ENCODE results near the gene S100A6. TPM values are rescaled to one million over a fixed set of nuclear protein-coding genes. Genes with fewer than 3 reads are reported as not detected.

The S100A6 gene
- total RNA-seq, 1 experiment from 2014 or later: 19.2 TPM

DNA sequence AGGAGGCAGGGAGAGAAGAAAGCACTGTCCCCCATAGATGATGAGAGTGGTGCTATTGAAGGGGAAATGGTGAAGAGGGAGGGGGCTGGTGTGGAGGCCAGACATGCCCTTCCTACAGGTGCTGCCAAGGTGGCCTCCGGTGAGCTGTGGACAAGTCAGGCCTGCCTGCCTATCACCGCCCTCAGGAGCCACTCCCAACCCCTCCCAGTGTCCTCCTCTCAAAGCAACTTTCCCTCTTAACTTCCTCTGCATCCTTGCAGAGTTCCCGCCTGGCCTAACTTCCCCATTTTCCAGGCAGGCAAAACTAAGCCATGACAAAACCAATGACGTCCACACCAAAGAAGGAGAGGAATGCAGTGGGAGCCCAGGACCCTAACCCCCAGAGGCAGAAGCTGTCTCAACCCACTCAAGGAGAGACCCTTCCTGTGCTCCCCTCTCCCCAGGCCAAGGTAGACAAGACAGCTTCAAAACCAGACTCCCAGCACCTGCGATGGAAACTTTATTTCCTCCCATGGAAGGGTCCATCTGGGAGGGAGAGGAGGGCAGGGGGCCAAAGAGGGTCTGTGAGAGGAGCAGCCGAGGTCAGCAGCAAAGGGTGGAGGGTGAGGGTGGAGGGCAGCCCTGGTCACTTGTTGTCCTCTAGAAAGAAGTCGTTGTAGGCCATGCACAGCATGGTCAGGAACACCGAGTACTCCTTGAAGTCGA, 1.0 kb upstream of the S100A6 start:
- H3K27ac Mint-ChIP-seq: no peak overlapping the region
- CTCF ChIA-PET: interaction anchor here (0.8 to 10.8 kb wide), 9 partner anchors 8 to 91 kb away, joined by 3 to 188 read pairs (median 5); partner anchors contain the start of genes S100A1, S100A13, S100A2 and S100A4
- H3K36me3 Mint-ChIP-seq: no peaks in the 10 kb centered on the region
- no peak for ATAC-seq
- POLR2A ChIA-PET: interaction anchor here (0.9 kb wide), 1 partner anchor 16 kb away, joined by 3 read pairs; no protein-coding TSS in a partner anchor
- H3K27me3 Mint-ChIP-seq (ENCODE audit: low read depth): peaks cover 41% of the 10 kb centered on the region
- no peaks in the 10 kb centered on the region for H3K9me3 Mint-ChIP-seq
- H3K4me1 Mint-ChIP-seq: peaks cover 50% of the 10 kb centered on the region
- TF ChIP-seq, protein P1, sequence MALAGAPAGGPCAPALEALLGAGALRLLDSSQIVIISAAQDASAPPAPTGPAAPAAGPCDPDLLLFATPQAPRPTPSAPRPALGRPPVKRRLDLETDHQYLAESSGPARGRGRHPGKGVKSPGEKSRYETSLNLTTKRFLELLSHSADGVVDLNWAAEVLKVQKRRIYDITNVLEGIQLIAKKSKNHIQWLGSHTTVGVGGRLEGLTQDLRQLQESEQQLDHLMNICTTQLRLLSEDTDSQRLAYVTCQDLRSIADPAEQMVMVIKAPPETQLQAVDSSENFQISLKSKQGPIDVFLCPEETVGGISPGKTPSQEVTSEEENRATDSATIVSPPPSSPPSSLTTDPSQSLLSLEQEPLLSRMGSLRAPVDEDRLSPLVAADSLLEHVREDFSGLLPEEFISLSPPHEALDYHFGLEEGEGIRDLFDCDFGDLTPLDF (CRISPR knock-in tag; IDR thresholded peaks at IDR 0.05): no peak
- TF ChIP-seq GTF2I (CRISPR knock-in tag; conservative IDR thresholded peaks at IDR 0.05) (no peak), TEAD1 (CRISPR knock-in tag; IDR thresholded peaks at IDR 0.05) (no peak), JUN (CRISPR knock-in tag; IDR thresholded peaks at IDR 0.05) (no peak), MYBL2 (CRISPR knock-in tag; IDR thresholded peaks at IDR 0.05) (no peak), FOXK1 (CRISPR knock-in tag; IDR thresholded peaks at IDR 0.05) (no peak), TP53 (CRISPR knock-in tag; IDR thresholded peaks at IDR 0.05) (no peak), SOX15 (CRISPR knock-in tag; IDR thresholded peaks at IDR 0.05) (no peak), MXD4 (CRISPR knock-in tag; IDR thresholded peaks at IDR 0.05; ENCODE audit: borderline replicate concordance) (no peak), TEAD4 (CRISPR knock-in tag; IDR thresholded peaks at IDR 0.05) (no peak), ZNF232 (CRISPR knock-in tag; IDR thresholded peaks at IDR 0.05) (no peak), FOXP1 (CRISPR knock-in tag; IDR thresholded peaks at IDR 0.05; ENCODE audit: borderline replicate concordance) (no peak)
- TF ChIP-seq, protein P2, sequence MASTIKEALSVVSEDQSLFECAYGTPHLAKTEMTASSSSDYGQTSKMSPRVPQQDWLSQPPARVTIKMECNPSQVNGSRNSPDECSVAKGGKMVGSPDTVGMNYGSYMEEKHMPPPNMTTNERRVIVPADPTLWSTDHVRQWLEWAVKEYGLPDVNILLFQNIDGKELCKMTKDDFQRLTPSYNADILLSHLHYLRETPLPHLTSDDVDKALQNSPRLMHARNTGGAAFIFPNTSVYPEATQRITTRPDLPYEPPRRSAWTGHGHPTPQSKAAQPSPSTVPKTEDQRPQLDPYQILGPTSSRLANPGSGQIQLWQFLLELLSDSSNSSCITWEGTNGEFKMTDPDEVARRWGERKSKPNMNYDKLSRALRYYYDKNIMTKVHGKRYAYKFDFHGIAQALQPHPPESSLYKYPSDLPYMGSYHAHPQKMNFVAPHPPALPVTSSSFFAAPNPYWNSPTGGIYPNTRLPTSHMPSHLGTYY (CRISPR knock-in tag; IDR thresholded peaks at IDR 0.05): no peak
- TF ChIP-seq, protein P3, sequence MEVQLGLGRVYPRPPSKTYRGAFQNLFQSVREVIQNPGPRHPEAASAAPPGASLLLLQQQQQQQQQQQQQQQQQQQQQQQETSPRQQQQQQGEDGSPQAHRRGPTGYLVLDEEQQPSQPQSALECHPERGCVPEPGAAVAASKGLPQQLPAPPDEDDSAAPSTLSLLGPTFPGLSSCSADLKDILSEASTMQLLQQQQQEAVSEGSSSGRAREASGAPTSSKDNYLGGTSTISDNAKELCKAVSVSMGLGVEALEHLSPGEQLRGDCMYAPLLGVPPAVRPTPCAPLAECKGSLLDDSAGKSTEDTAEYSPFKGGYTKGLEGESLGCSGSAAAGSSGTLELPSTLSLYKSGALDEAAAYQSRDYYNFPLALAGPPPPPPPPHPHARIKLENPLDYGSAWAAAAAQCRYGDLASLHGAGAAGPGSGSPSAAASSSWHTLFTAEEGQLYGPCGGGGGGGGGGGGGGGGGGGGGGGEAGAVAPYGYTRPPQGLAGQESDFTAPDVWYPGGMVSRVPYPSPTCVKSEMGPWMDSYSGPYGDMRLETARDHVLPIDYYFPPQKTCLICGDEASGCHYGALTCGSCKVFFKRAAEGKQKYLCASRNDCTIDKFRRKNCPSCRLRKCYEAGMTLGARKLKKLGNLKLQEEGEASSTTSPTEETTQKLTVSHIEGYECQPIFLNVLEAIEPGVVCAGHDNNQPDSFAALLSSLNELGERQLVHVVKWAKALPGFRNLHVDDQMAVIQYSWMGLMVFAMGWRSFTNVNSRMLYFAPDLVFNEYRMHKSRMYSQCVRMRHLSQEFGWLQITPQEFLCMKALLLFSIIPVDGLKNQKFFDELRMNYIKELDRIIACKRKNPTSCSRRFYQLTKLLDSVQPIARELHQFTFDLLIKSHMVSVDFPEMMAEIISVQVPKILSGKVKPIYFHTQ (CRISPR knock-in tag; IDR thresholded peaks at IDR 0.05): no peak
- TF ChIP-seq, protein P4, sequence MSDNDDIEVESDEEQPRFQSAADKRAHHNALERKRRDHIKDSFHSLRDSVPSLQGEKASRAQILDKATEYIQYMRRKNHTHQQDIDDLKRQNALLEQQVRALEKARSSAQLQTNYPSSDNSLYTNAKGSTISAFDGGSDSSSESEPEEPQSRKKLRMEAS (CRISPR knock-in tag; IDR thresholded peaks at IDR 0.05): no peak
- TF ChIP-seq, protein P5, sequence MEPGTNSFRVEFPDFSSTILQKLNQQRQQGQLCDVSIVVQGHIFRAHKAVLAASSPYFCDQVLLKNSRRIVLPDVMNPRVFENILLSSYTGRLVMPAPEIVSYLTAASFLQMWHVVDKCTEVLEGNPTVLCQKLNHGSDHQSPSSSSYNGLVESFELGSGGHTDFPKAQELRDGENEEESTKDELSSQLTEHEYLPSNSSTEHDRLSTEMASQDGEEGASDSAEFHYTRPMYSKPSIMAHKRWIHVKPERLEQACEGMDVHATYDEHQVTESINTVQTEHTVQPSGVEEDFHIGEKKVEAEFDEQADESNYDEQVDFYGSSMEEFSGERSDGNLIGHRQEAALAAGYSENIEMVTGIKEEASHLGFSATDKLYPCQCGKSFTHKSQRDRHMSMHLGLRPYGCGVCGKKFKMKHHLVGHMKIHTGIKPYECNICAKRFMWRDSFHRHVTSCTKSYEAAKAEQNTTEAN (CRISPR knock-in tag; IDR thresholded peaks at IDR 0.05): no peak
- TF ChIP-seq, protein P6, sequence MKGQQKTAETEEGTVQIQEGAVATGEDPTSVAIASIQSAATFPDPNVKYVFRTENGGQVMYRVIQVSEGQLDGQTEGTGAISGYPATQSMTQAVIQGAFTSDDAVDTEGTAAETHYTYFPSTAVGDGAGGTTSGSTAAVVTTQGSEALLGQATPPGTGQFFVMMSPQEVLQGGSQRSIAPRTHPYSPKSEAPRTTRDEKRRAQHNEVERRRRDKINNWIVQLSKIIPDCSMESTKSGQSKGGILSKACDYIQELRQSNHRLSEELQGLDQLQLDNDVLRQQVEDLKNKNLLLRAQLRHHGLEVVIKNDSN (CRISPR knock-in tag; IDR thresholded peaks at IDR 0.05): no peak
- DNase-seq (ENCODE audit: low spot score): no peak
- H3K4me3 Mint-ChIP-seq: peak overlapping the region; percentile 82
